Thyroid gland (tissue), 4 donors: Measurements from ENCODE around the gene CDK15. TPM values are rescaled to one million over a fixed set of nuclear protein-coding genes. Genes with fewer than 3 reads are reported as not detected.
A peak's percentile ranks its signal among the peaks of the same experiment; 100 is the strongest.

ENCODE experiments used
- DNase-seq, 2 donors: peaks; one replicate each; pipeline ENCODE4 v3.0.0-alpha.2; 2019
- H3K27ac ChIP-seq, 3 donors: fragments of 200-600 bp; sonication (generic); 1 replicate in 2 of 3; 2 replicates in 1 of 3; pipeline ENCODE4 v1.5.1; 2016 to 2019; ENCODE audit warnings: mild to moderate bottlenecking in 1 of 3, moderate library complexity in 1 of 3
- H3K27me3 ChIP-seq: fragments of 200-600 bp; sonication (generic); one replicate; pipeline ENCODE4 v1.5.1; 2019
- H3K36me3 ChIP-seq, 2 donors: fragments of 200-600 bp; sonication (generic); one replicate each; pipeline ENCODE4 v1.5.1; 2016 to 2019
- H3K4me1 ChIP-seq, 2 donors: fragments of 200-600 bp; sonication (generic); one replicate each; pipeline ENCODE4 v1.5.1; 2017 to 2019
- H3K4me3 ChIP-seq, 3 donors: fragments of 200-600 bp; sonication (generic); replicated peaks in 1 of 3; 1 replicate in 2 of 3; 2 replicates in 1 of 3; pipeline ENCODE4 v1.5.1; 2016; ENCODE audit warnings: mild to moderate bottlenecking in 1 of 3
- H3K9me3 ChIP-seq: fragments of 200-600 bp; sonication (generic); one replicate; pipeline ENCODE4 v1.5.1; 2017
- POLR2A ChIP-seq, 2 donors: fragments of 450-650 bp; IDR thresholded peaks; one replicate each; pipeline ENCODE4 v1.6.1; 2017; ENCODE audit warnings: antibody characterized with exemption in 2 of 2, mild to moderate bottlenecking in 2 of 2, moderate library complexity in 1 of 2
- WGBS, 2 donors: methylation state at CpG; one replicate each; pipeline ENCODE4 v1.1.5; 2017; 5-methylcytosine and 5-hydroxymethylcytosine counted together
- intact Hi-C: fragments of 100-400 bp; cut with DNase I; formaldehyde crosslinking; loops from one replicate; pipeline ENCODE4 v1.15.1; 2023
- small RNA-seq: library from RNA; depleted of rRNA; stranded (forward); fragments of <200 nt; gene quantifications from one replicate; pipeline ENCODE3, GENCODE V24; 2016
- total RNA-seq, 4 donors: library from RNA; depleted of rRNA; stranded (reverse); fragments of >200 nt; gene quantifications; one replicate each; pipeline ENCODE4 v1.2.3, GENCODE V29; 2016
- TF ChIP-seq, protein P1 (sequence below), 6 experiments: fragments of 200-600 bp in 3 of 6; fragments of 450-650 bp in 3 of 6; sonication (generic) in 3 of 6; IDR thresholded peaks; one replicate each; pipeline ENCODE4 v1.5.1; 2016 to 2019; ENCODE audit warnings: antibody characterized with exemption in 6 of 6, mild to moderate bottlenecking in 2 of 6, inconsistent platforms in 1 of 6, moderate library complexity in 1 of 6

CDK15 gene
- total RNA-seq, 4 donors from 2014 or later, result 1.2 TPM; not detected in 3

DNA sequence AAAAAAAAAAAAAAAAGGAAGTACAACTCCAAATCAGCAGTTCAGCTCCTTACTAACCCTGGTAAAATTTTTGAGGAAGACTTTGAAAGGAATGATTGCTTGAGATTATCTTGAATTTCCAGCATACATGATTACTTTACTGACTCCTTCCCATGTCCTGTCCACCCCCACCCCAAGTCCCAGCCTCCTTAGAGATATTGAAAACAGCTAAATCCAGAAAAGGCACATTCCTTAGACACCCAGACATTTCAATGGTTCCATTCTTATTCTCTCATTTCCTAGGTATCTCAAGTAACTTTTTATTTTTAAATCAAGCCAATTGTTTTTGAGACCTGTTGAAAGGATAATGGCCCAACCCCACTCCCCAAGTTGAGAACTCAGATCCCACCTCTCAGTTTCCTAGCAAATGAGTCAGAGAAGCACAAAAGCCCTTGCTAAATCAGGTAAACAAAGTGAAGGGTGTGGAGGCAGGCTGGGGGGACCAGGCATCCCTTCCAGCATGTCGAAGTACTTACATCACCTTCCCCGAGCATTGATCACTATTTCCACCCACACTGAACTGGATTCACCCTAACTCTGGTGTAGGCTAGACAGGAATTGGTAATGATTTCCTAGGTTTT lies 131.9 kb downstream of the CDK15 start:
- WGBS, 2 donors, result 65 to 95% methylated on average over 2 of the region's 2 CpGs
- Histone ChIP-seq H3K9me3 (no peaks in the 10 kb centered on the region), H3K27ac (no peak overlapping the region), H3K36me3 (no peaks in the 10 kb centered on the region), H3K4me3 (no peak overlapping the region), H3K27me3 (no peaks in the 10 kb centered on the region), H3K4me1 (peaks cover 9% of the 10 kb centered on the region in 2 donors)
- no peak for DNase-seq
- TF ChIP-seq, protein P1, sequence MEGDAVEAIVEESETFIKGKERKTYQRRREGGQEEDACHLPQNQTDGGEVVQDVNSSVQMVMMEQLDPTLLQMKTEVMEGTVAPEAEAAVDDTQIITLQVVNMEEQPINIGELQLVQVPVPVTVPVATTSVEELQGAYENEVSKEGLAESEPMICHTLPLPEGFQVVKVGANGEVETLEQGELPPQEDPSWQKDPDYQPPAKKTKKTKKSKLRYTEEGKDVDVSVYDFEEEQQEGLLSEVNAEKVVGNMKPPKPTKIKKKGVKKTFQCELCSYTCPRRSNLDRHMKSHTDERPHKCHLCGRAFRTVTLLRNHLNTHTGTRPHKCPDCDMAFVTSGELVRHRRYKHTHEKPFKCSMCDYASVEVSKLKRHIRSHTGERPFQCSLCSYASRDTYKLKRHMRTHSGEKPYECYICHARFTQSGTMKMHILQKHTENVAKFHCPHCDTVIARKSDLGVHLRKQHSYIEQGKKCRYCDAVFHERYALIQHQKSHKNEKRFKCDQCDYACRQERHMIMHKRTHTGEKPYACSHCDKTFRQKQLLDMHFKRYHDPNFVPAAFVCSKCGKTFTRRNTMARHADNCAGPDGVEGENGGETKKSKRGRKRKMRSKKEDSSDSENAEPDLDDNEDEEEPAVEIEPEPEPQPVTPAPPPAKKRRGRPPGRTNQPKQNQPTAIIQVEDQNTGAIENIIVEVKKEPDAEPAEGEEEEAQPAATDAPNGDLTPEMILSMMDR (IDR thresholded peaks at IDR 0.05), result no peak
- TF ChIP-seq POLR2A (IDR thresholded peaks at IDR 0.05), result no peak
- intact Hi-C loops, result no loop called here

DNA sequence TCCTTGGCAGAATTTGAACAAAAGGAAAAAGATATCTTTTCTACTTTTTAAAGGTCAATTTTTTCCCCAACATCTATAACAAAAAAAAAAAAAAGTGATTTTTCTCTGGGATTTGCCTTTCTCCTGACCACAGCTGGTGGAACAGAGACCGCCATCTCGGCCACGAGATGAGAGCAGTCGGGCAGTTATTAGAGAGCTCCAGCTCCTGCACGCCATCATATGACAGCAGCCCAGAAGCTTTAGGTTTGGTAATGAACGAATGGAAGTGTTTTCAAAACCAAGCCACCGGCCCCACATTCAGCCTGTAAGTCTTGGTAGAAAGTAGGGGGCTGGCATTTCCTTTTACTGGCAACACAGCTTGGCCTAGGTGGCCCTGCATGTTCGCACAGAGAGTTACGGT lies 132.4 kb downstream of the CDK15 start:
- WGBS, 2 donors, result 70 to 82% methylated on average over 9 of the region's 9 CpGs
- Histone ChIP-seq H3K9me3 (no peaks in the 10 kb centered on the region), H3K27ac (no peak overlapping the region), H3K4me1 (peaks cover 9% of the 10 kb centered on the region in 2 donors), H3K4me3 (no peak overlapping the region), H3K36me3 (no peaks in the 10 kb centered on the region), H3K27me3 (no peaks in the 10 kb centered on the region)
- no peak for TF ChIP-seq POLR2A (IDR thresholded peaks at IDR 0.05)
- TF ChIP-seq, protein P1 (IDR thresholded peaks at IDR 0.05), result no peak
- DNase-seq, result no peak
- intact Hi-C loops, result no loop called here

DNA sequence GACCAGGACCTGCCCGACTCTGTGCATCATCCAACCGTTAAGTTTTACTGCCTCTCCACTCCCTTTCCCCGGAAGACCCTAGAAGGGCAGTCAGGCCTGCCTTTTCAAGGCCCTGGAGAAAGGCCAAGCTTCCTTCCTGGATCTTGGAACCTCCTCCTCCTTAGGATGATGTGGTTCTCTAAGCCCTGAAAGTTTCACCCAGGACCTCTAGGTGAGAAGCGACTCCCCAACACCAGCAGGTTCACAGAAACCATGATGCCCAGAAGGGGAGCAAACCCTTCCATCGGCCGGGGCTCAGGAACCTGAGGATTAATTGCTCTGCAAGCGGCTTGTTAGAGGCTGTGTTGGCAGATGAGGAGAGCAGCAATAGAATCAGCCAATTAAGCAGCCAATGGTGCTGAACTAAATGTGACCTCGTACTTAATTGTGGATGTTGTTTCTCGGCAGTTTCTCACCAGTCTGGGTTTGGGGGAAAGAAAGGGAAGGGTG lies 133.2 kb downstream of the CDK15 start:
- 27 to 29% methylated on average over 9 of the region's 9 CpGs for WGBS, 2 donors
- no peak overlapping the region for H3K4me3 ChIP-seq
- H3K4me1 ChIP-seq, result peaks cover 9% of the 10 kb centered on the region in 2 donors
- intact Hi-C loops, result no loop called here
- no peak for TF ChIP-seq POLR2A (IDR thresholded peaks at IDR 0.05)
- TF ChIP-seq, protein P1 (IDR thresholded peaks at IDR 0.05), result no peak
- peak; percentile 65 to 70 for DNase-seq
- no peaks in the 10 kb centered on the region for H3K36me3 ChIP-seq
- H3K27me3 ChIP-seq, result no peaks in the 10 kb centered on the region
- H3K27ac ChIP-seq, result no peak overlapping the region
- H3K9me3 ChIP-seq, result no peaks in the 10 kb centered on the region

DNA sequence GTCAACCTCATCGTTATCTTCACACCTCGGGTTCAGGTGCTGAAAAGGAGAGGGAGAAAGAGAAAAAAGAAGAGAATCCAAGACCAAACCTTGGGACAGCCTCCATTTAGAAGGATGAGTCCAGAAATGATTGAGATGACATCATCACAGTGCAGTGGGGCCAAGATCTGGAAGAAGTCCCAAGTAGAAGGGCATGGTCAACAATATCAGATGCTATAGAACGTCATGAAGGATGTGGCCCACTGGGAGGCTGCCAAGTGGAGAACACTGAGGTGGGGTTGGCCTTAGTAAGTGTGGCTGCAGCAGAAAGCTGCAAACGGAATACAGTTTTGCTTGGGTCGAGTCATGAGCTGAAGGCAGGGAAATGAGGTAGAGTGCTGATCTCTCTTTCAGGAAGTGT lies 136.2 kb downstream of the CDK15 start:
- Histone ChIP-seq H3K36me3 (no peaks in the 10 kb centered on the region), H3K27me3 (no peaks in the 10 kb centered on the region), H3K4me1 (peaks cover 9% of the 10 kb centered on the region in 2 donors), H3K27ac (no peak overlapping the region), H3K4me3 (no peak overlapping the region), H3K9me3 (no peaks in the 10 kb centered on the region)
- TF ChIP-seq POLR2A (IDR thresholded peaks at IDR 0.05), result no peak
- TF ChIP-seq, protein P1 (IDR thresholded peaks at IDR 0.05), result no peak
- WGBS, 2 donors, result 74 to 86% methylated on average over 5 of the region's 5 CpGs
- DNase-seq, result no peak
- intact Hi-C loops, result no loop called here

Small RNA genes lying within 50 kb of the gene (small RNA-seq; reads per million reads assigned to genes)
- not detected for gene RF00019
- gene RNU6-440P, result not detected
- not detected for gene UBE2V1P11

Other genes starting within 250 kb of the CDK15 start
- gene TMEM237, start 163.0 kb upstream of the CDK15 start, total RNA-seq, result 10 to 100 TPM; 16.7 to 27.5 (median 19.1) TPM
- not detected for gene MPP4, start 107.9 kb upstream of the CDK15 start, total RNA-seq
- gene ALS2, start 25.6 kb upstream of the CDK15 start, total RNA-seq, result 10 to 100 TPM; 20.9 to 37.6 (median 29.9) TPM
- gene FZD7, start 227.3 kb downstream of the CDK15 start, total RNA-seq, result 10 to 100 TPM; 10.1 to 23.6 (median 10.9) TPM